Stimulated activated CD8-positive, alpha-beta memory T cell treated with anti-CD3 and anti-CD28 coated beads, Interleukin-7, amount 100 ng/mL, for 1 hour (primary cell): ENCODE measurements around the gene FBP1.
"Not testable (repeated sequence)": the region's sequence is repeated elsewhere in the genome, so short reads cannot be mapped to it uniquely, and the experiment has no call there.

Experiments
- DNase-seq, 2 donors: peaks; one replicate each; pipeline ENCODE4 v3.0.0-alpha.2; 2020; ENCODE audit warnings: low read depth in 2 of 2

The FBP1 gene

DNA sequence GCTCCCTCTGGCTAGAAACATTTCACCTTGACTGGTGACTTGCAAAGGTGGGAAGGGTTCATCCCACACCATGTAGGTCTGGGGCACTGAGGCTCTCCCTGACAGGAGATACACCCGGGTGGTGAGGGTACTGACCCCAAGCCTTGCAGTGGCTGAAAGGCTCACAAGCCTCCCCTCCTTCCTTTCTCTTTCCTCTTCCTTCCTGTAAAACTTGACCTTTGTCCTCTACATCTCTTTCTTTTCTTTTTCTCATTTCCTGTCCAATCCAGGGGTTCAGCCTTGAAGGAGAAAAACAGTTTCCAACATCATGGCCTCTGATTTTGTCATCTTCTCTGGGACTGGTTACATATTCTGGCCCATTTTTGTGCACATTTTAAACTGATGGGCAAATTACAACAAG is 62.3 kb downstream of the FBP1 start:
- DNase-seq: no peak

DNA sequence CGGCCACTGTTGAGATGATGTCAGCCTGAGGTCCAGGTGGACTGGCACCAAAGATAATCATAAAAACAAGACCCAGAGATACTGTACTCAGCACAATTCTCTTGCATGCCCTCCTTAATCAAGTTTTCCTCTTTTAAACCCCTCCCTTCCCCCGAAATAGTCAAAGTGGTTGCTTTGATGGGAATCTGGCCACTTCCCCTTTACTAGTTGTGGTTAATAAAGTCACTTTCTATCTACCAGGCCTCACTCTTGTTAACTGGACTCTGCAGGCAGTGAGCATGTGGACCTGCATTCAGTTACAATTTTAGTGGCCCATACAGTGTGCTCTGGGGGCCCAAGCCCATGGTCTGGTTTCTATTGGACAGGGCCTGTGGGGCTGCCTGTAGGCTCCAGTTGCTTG is 63.2 kb downstream of the FBP1 start:
- DNase-seq: no peak

DNA sequence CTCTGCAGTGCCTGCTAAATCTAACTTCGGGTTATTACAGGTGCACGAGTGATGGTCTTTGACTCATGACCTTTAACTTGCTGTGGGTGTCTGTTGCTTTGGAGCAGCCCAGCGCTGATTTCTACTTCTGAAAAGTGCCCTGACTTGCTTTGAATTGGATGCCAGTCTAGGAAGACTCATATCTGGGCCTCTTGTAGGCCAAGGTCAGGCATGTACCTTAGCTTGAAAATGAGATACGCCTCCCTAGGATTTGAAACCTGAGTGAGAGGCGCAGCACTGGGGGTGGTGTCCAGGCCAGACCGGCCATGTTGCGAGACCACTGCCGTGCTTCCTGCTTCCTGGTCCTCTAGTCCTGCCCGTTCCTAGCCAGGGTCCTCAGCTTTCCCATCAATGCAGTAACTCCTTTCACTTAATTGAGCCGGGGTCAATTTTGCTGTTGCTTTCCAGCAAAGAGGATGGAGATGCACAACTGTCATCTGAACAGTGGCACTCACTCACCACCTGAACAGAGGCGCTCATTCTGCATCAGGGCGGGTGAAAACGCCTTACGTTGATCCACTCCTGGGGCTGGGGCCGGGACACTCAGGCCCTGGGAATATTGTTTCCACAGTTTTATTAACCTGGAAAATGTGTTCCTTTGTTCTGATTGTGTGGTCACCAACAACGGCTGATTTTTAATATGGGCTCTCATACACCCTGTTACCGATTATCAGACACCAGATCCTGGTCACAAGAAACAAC is 70.2 kb downstream of the FBP1 start:
- DNase-seq: no peak

DNA sequence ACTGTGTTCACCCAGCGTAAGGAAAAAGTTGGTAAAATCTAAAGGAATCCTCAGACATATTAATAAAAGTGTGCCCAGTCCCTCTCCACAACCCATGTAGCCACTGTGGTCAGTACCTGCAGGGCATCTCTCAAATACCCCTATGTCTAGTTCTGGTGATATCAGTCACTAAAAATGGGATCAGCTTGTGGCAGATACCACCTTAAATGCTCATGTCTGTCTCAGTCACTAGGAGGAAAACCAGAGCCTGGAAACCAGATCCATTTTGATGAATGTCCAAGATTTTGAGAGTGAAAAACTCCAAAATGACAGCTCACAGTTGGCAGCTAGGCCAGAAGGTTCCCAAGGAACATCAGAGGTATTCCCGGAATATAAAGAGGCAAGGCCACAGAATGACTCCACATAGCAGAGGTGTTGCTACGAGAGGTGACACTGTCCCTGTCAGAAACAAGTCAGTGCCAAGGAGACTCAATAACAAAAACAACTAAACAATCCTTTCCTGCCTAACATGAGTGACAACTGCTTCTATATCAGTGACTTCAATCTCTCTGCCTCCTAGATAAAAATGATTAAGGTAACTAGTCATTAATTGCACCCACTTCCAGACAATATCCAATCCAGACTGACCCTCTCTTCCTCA is 70.9 kb downstream of the FBP1 start:
- DNase-seq: no peak

DNA sequence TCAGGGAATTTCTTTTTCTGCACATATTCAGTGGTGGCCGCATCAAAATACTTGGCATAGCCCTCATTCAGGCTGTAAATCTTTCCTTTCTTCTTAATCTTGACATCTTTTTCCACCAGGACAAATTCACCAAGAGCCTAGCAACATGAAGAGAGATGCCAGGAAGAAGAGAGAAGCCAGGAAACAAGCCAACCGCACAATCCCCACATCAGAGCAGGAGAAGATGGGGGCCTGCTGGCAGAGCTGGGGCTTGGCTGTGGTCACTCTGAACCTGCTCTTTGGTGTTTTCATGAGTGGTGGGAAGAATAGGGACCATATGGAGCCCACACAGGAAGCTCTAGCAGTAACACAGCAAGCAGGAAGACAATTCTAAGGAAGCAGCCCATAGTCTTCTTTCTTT is 72.0 kb downstream of the FBP1 start:
- no peak for DNase-seq

DNA sequence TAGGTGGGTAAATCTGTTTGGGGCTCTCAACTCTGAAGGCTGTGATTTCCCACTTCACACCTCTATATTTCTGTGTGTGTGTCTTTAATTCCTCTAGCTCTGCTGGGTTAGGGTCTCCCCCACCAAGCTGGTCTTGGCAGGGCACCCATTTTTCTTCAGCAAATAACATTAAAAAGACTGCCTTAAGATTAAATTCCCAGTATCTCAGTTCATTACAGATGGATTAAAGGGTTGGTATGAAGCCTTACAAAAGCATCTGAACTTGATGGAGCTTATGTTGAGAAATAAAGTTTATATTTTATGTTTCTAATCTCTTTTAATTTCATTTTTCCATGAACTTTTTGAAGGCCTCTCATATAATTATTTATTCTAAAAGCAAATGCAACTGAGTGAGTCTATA is 72.8 kb downstream of the FBP1 start:
- DNase-seq: no peak

DNA sequence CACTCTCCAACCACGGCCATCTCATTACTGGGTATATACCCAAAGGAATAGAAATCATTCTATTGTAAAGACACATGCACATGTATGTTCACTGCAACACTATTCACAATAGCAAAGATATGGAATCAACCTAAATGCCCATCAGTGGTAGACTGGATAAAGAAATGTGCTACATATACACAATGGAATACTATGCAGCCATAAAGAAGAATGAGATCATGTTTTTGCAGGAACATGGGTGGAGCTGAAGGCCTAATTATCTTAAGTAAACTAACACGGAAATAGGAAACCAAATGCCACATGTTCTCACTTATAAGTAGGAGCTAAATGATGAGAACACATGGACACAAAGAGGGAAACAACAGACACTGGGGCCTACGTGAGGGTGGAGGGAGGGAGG is 75.0 kb downstream of the FBP1 start:
- DNase-seq: not testable (repeated sequence)

DNA sequence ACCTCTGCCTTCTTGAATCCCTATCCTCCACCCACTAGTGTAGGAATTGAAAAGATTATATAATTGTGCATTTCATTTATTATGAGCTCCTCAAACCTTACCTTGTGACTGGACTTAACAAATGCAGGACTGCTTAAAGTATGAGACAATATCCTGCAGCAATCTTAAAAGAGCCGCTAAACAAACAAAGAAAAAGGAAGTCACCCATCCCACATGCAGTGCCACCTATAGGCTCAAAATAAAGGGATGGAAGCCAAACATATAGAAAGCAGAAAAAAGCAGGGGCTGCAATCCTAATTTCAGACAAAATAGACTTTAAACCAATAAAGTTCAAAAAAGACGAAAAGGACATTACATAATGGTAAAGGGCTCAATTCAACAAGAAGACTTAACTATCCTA is 75.8 kb downstream of the FBP1 start:
- DNase-seq: no peak

DNA sequence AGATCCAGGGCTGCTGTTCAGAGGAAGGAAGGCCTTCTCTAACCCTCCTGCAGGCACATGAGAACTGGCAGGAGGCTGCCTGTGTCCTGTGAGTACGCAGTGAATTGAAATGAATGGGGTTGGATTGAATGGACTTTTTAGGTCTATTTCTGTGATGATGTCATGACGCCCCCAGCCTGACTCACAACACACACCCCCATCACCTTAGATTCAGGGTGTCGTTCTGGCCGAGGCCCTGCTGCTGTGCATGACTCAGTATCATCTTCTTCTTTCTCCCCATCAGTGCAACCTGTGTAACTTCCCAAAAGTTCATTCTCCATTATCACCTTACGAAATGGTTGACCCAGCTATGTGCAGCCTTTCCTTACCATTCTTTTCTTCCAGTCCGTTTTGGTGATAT is 79.1 kb downstream of the FBP1 start:
- DNase-seq: no peak

DNA sequence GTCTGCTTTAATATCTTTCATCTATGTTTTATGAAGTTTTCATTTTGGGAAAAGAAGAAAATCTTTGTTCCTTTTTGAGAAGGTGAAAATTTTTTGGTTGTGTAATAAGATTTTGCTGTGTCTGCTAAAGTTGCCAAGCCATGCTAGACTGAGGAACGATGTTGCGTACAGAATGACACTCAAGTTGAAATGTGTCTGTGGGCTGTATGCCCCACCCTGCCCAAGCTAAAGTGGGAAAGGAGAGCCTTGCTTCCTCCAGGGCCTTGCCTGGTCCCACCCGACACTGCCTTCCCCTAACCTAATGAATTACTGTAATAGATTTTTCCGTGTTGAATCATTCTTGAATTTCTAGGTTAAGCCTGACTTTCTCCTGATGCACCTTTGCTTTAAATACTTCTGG is 81.9 kb downstream of the FBP1 start:
- DNase-seq: no peak

DNA sequence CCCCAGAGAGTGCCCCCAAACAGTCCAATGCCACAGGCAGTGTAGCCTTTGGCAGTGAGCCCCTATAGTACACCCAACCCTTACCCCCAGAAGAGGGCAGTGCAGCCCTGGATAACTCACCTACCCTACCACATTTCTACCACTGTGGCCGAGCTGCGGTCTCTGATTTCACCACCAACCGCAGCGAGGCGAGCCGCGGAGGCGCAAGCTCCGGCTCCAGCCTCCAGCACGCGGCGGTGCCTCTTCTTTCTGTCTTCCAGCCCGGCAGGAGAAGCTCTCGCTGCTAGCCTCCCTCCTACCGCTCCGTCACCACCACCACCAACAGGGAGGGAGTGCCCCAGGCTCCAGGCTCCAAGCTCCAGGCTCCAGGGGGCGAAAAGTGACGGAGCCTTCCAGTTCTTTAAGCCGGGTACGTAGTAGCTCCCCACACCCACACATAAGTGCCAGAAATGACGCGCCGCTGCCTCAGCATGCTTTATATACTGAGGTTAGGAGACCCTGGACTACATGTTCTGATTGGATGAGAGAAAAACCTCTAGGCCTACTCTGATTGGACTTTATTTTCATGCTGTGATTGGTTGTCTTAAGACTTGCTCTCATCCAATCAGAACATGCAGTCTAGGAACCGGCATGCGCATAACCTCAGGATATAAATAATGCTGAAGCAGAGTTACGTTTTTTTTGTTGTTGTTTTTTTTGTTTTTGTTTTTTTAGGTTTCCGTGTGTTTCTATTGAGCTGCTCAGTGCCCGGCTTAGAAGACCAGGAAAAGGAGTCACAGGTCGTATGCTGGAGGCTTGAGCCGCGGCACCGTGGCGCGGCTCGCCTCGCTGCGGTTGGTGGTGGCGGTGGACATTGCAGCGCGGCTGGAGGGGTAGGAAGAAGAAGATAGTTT is 84.6 kb downstream of the FBP1 start, which contains the start of gene PCAT7:
PCAT7 (plus strand) TSS at position 645 of the 893 bp plus-strand sequence.
- no peak for DNase-seq

DNA sequence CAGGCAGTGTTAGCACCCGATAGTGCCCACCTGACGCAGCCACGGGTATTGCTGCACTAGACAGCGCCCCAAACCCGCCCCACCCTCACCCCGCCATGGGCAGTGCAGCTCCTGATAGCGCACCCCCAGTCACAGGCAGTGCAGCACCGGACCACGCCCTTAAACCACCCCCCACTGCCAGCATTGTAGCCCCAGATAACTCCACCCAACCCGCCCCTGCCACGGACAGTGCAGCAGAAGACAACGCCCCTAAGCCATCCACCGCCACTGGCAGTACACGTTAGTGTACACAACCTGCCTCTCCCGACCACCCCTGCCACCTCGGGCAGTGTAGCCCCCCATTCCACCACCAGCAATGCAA is 85.3 kb downstream of the FBP1 start:
- DNase-seq: no peak
